Right atrium auricular region (tissue), 2 donors: ENCODE measurements around the gene WNK2. TPM values are rescaled to one million over a fixed set of nuclear protein-coding genes. Genes with fewer than 3 reads are reported as not detected.

Source experiments
- DNase-seq: peaks from one replicate; pipeline ENCODE4 v3.0.0-alpha.2; 2019; ENCODE audit warnings: low spot score
- H3K27ac ChIP-seq, 2 donors: fragments of 200-600 bp; sonication (generic); 1 replicate in 1 of 2; 2 replicates in 1 of 2; pipeline ENCODE4 v1.5.1; 2016 to 2019
- H3K27me3 ChIP-seq, 2 donors: fragments of 200-600 bp; sonication (generic); one replicate each; pipeline versions ENCODE4 v1.5.1 to v1.6.0; 2017 to 2019
- H3K36me3 ChIP-seq: fragments of 200-600 bp; sonication (generic); one replicate; pipeline ENCODE4 v1.5.1; 2016
- H3K4me1 ChIP-seq, 2 donors: fragments of 200-600 bp; sonication (generic); one replicate each; pipeline versions ENCODE4 v1.5.1 to v1.6.0; 2017 to 2019
- H3K4me3 ChIP-seq, 2 donors: fragments of 200-600 bp; sonication (generic); 1 replicate in 1 of 2; 2 replicates in 1 of 2; pipeline ENCODE4 v1.5.1; 2017 to 2019; ENCODE audit warnings: mild to moderate bottlenecking in 1 of 2, moderate library complexity in 1 of 2
- H3K9me3 ChIP-seq, 2 donors: fragments of 200-600 bp; sonication (generic); one replicate each; pipeline ENCODE4 v1.5.1; 2019
- CTCF ChIP-seq, 2 donors: fragments of 200-600 bp; sonication (generic); IDR thresholded peaks; one replicate each; pipeline ENCODE4 v1.5.1; 2019; ENCODE audit warnings: antibody characterized with exemption in 2 of 2
- total RNA-seq, 2 donors: library from RNA; depleted of rRNA; stranded (reverse); fragments of >200 nt; gene quantifications; one replicate each; pipeline ENCODE4 v1.1.0, GENCODE V29; 2016

The WNK2 gene
- total RNA-seq, 2 donors from 2014 or later: 61.4 to 132 TPM

- H3K4me3 ChIP-seq: no peak overlapping the region
- DNase-seq: no peak
- peak overlapping the region; percentile 78 to 93 for H3K27ac ChIP-seq
- H3K9me3 ChIP-seq: no peaks in the 10 kb centered on the region
- TF ChIP-seq CTCF (IDR thresholded peaks at IDR 0.05): no peak
- no peaks in the 10 kb centered on the region for H3K27me3 ChIP-seq
- H3K4me1 ChIP-seq: peaks cover 0 to 92% of the 10 kb centered on the region in 2 donors
- no peaks in the 10 kb centered on the region for H3K36me3 ChIP-seq
Observed at GRCh38 chr9:93203718-93204469, 20.0 kb downstream of the WNK2 start.

- Histone ChIP-seq H3K27ac (peak overlapping the region; percentile 78 to 93), H3K4me1 (peaks cover 0 to 93% of the 10 kb centered on the region in 2 donors), H3K4me3 (no peak overlapping the region), H3K36me3 (no peaks in the 10 kb centered on the region), H3K27me3 (no peaks in the 10 kb centered on the region), H3K9me3 (no peaks in the 10 kb centered on the region)
- no peak for DNase-seq
- TF ChIP-seq CTCF (IDR thresholded peaks at IDR 0.05): no peak
Observed at GRCh38 chr9:93204470-93205043, 20.6 kb downstream of the WNK2 start.

GRCh38 chr9:93205045-93205768 lies 21.3 kb downstream of the WNK2 start:
- peak; percentile 72 for DNase-seq
- TF ChIP-seq CTCF (IDR thresholded peaks at IDR 0.05): no peak
- H3K27ac ChIP-seq: peak overlapping the region; percentile 78 to 93
- no peaks in the 10 kb centered on the region for H3K36me3 ChIP-seq
- H3K9me3 ChIP-seq: no peaks in the 10 kb centered on the region
- no peak overlapping the region for H3K4me3 ChIP-seq
- H3K4me1 ChIP-seq: peaks cover 0 to 94% of the 10 kb centered on the region in 2 donors
- H3K27me3 ChIP-seq: no peaks in the 10 kb centered on the region

- no peak for DNase-seq
- Histone ChIP-seq H3K27ac (peak overlapping the region; percentile 78 to 93), H3K9me3 (no peaks in the 10 kb centered on the region), H3K4me3 (no peak overlapping the region), H3K36me3 (no peaks in the 10 kb centered on the region), H3K27me3 (no peaks in the 10 kb centered on the region), H3K4me1 (peaks cover 0 to 94% of the 10 kb centered on the region in 2 donors)
- no peak for TF ChIP-seq CTCF (IDR thresholded peaks at IDR 0.05)
Observed at GRCh38 chr9:93205896-93206575, 22.1 kb downstream of the WNK2 start.

- TF ChIP-seq CTCF (IDR thresholded peaks at IDR 0.05): no peak
Observed at GRCh38 chr9:93206576-93207155, 22.7 kb downstream of the WNK2 start.

More at GRCh38 chr9:93206576-93207155, 22.7 kb downstream of the WNK2 start:
- no peak for DNase-seq
- H3K4me3 ChIP-seq: no peak overlapping the region
- no peaks in the 10 kb centered on the region for H3K36me3 ChIP-seq
- H3K9me3 ChIP-seq: no peaks in the 10 kb centered on the region
- peaks cover 0 to 87% of the 10 kb centered on the region in 2 donors for H3K4me1 ChIP-seq
- H3K27me3 ChIP-seq: no peaks in the 10 kb centered on the region
- peak overlapping the region; percentile 78 to 93 for H3K27ac ChIP-seq
